Endodermal cell (in vitro differentiated cells): ENCODE results near the gene IGF2BP3. TPM values are rescaled to one million over a fixed set of nuclear protein-coding genes. Genes with fewer than 3 reads are reported as not detected.

Source experiments
- DNase-seq: peaks from one replicate; pipeline ENCODE4 v3.0.0-alpha.2; 2017
- H3K27ac ChIP-seq: 2 replicates; pipeline ENCODE4 v1.5.1; 2013; ENCODE audit warnings: mild to moderate bottlenecking, low read depth, low read length, moderate library complexity
- H3K27me3 ChIP-seq: 2 replicates; pipeline ENCODE4 v1.6.1; 2013; ENCODE audit warnings: mild to moderate bottlenecking, low read length, moderate library complexity; ENCODE audit not compliant: insufficient read depth, control insufficient read depth, poor library complexity, severe bottlenecking
- H3K36me3 ChIP-seq: 2 replicates; pipeline ENCODE4 v1.7.0; 2013; ENCODE audit warnings: mild to moderate bottlenecking, low read length, moderate library complexity; ENCODE audit not compliant: control insufficient read depth, insufficient read depth
- H3K4me1 ChIP-seq: one replicate; pipeline ENCODE4 v1.7.0; 2013; ENCODE audit warnings: low read length; ENCODE audit not compliant: control insufficient read depth, insufficient read depth
- H3K4me3 ChIP-seq: 2 replicates; pipeline ENCODE4 v1.5.1; 2013; ENCODE audit warnings: mild to moderate bottlenecking, low read length, moderate library complexity
- H3K9ac ChIP-seq: 2 replicates; pipeline ENCODE4 v1.6.1; 2013; ENCODE audit warnings: mild to moderate bottlenecking, low read length, moderate library complexity; ENCODE audit not compliant: poor library complexity, severe bottlenecking; ENCODE audit errors: extremely low read depth
- H3K9me3 ChIP-seq: 2 replicates; pipeline ENCODE4 v1.6.1; 2013; ENCODE audit warnings: mild to moderate bottlenecking, low read length, moderate library complexity; ENCODE audit not compliant: control insufficient read depth
- H3K27ac Mint-ChIP-seq: 2 replicates; pipeline ENCODE4 v1.8.0; 2020; ENCODE audit warnings: mixed read lengths
- H3K27me3 Mint-ChIP-seq: 2 replicates; pipeline ENCODE4 v1.8.0; 2021; ENCODE audit warnings: mild to moderate bottlenecking, mixed read lengths; ENCODE audit not compliant: insufficient read depth
- H3K36me3 Mint-ChIP-seq: 2 replicates; pipeline ENCODE4 v1.8.0; 2020; ENCODE audit warnings: low read depth, mixed read lengths
- H3K4me1 Mint-ChIP-seq: 2 replicates; pipeline ENCODE4 v1.8.0; 2020; ENCODE audit warnings: mixed read lengths
- H3K4me3 Mint-ChIP-seq: 2 replicates; pipeline ENCODE4 v1.8.0; 2020; ENCODE audit warnings: mild to moderate bottlenecking, moderate library complexity, mixed read lengths
- H3K9me3 Mint-ChIP-seq: 2 replicates; pipeline ENCODE4 v1.8.0; 2020; ENCODE audit warnings: mild to moderate bottlenecking, mixed read lengths
- CTCF ChIP-seq: fragments of 200-600 bp; sonication (generic); conservative IDR thresholded peaks from 2 replicates; pipeline ENCODE4 v1.5.0; 2021; ENCODE audit warnings: antibody characterized with exemption, mild to moderate bottlenecking
- WGBS, 2 experiments: methylation state at CpG; one replicate each; pipeline versions ENCODE4 v1.1.5 to v1.1.7; 2013; ENCODE audit warnings: missing lambda C conversion rate in 2 of 2, mixed read lengths in 1 of 2; ENCODE audit not compliant: insufficient coverage in 1 of 2, insufficient read length in 1 of 2; 5-methylcytosine and 5-hydroxymethylcytosine counted together
- total RNA-seq, 2 donors: library from RNA; stranded (reverse); fragmentation: NEBNext Ultra II Directional in 1 of 2; extraction: Animal tissue kit (Norgen Biotek cat#: 25700) in 1 of 2; gene quantifications; 2 replicates in 1 of 2; 3 replicates in 1 of 2; pipeline ENCODE4 v1.2.1, GENCODE V29; 2021

IGF2BP3 gene
- total RNA-seq, 2 donors from 2014 or later, result 114 to 123 TPM

- Mint-ChIP-seq H3K4me1 (peaks cover 33% of the 10 kb centered on the region), H3K9me3 (no peaks in the 10 kb centered on the region), H3K4me3 (no peak overlapping the region), H3K36me3 (peaks cover 65% of the 10 kb centered on the region), H3K27ac (no peak overlapping the region), H3K27me3 (no peaks in the 10 kb centered on the region)
- peaks cover 83% of the 10 kb centered on the region for H3K36me3 ChIP-seq
- H3K4me3 ChIP-seq, result no peak overlapping the region
- TF ChIP-seq CTCF, result no peak
- no peak overlapping the region for H3K27ac ChIP-seq
- WGBS, 2 experiments, result 95 to 99% methylated on average over 5 to 6 of the region's 6 CpGs
- H3K9ac ChIP-seq, result no peak overlapping the region
- H3K9me3 ChIP-seq, result no peaks in the 10 kb centered on the region
- H3K4me1 ChIP-seq, result peaks cover 10% of the 10 kb centered on the region
- no peaks in the 10 kb centered on the region for H3K27me3 ChIP-seq
- DNase-seq, result no peak
These were observed 124.7 kb downstream of the IGF2BP3 start for GRCh38 chr7:23345601-23346000.

- Histone ChIP-seq H3K4me3 (no peak overlapping the region), H3K27me3 (no peaks in the 10 kb centered on the region), H3K9me3 (peaks cover 2% of the 10 kb centered on the region), H3K27ac (no peak overlapping the region), H3K36me3 (peaks cover 90% of the 10 kb centered on the region), H3K9ac (no peak overlapping the region), H3K4me1 (no peaks in the 10 kb centered on the region)
- no peaks in the 10 kb centered on the region for H3K27me3 Mint-ChIP-seq
- WGBS, 2 experiments, result 96 to 99% methylated on average over 7 to 8 of the region's 9 CpGs
- no peak for DNase-seq
- TF ChIP-seq CTCF, result no peak
- H3K4me3 Mint-ChIP-seq, result no peak overlapping the region
- no peaks in the 10 kb centered on the region for H3K9me3 Mint-ChIP-seq
- peaks cover 80% of the 10 kb centered on the region for H3K36me3 Mint-ChIP-seq
- H3K4me1 Mint-ChIP-seq, result peaks cover 19% of the 10 kb centered on the region
- no peak overlapping the region for H3K27ac Mint-ChIP-seq
These were observed 126.3 kb downstream of the IGF2BP3 start for GRCh38 chr7:23343806-23344475.

GRCh38 chr7:23343102-23343501 lies 127.2 kb downstream of the IGF2BP3 start:
- H3K9ac ChIP-seq, result no peak overlapping the region
- no peak overlapping the region for H3K27ac Mint-ChIP-seq
- H3K4me3 Mint-ChIP-seq, result no peak overlapping the region
- DNase-seq, result no peak
- peaks cover 91% of the 10 kb centered on the region for H3K36me3 ChIP-seq
- H3K9me3 Mint-ChIP-seq, result no peaks in the 10 kb centered on the region
- TF ChIP-seq CTCF, result no peak
- H3K4me3 ChIP-seq, result no peak overlapping the region
- no peaks in the 10 kb centered on the region for H3K27me3 Mint-ChIP-seq
- H3K27ac ChIP-seq, result no peak overlapping the region
- H3K4me1 Mint-ChIP-seq, result peaks cover 13% of the 10 kb centered on the region
- no peaks in the 10 kb centered on the region for H3K4me1 ChIP-seq
- H3K27me3 ChIP-seq, result no peaks in the 10 kb centered on the region
- peaks cover 10% of the 10 kb centered on the region for H3K9me3 ChIP-seq
- H3K36me3 Mint-ChIP-seq, result peaks cover 82% of the 10 kb centered on the region
